Ovary (tissue), 3 donors: ENCODE results near the gene DNAJC21.

Experiments used
- CTCF ChIP-seq, 3 donors: fragments of 450-650 bp in 2 of 3; fragments of 200-600 bp in 1 of 3; IDR thresholded peaks; one replicate each; pipeline versions ENCODE4 v1.5.1 to v1.8.0; 2016 to 2022; ENCODE audit warnings: antibody characterized with exemption in 3 of 3, mild to moderate bottlenecking in 1 of 3
- EP300 ChIP-seq: sonication (generic); formaldehyde crosslinking; IDR thresholded peaks from one replicate; pipeline ENCODE4 v1.6.1; 2017; ENCODE audit warnings: antibody characterized with exemption
- POLR2A ChIP-seq: fragments of 450-650 bp; IDR thresholded peaks from one replicate; pipeline ENCODE4 v1.6.1; 2017; ENCODE audit warnings: antibody characterized with exemption, mild to moderate bottlenecking, moderate library complexity
- donor health status: DM: no; HTN: no; CAD: no.

- no peak for TF ChIP-seq CTCF (IDR thresholded peaks at IDR 0.05)
- no peak for TF ChIP-seq POLR2A
- no peak for TF ChIP-seq EP300
Measured at GRCh38 chr5:34919077-34919476, 10.3 kb upstream of the DNAJC21 start.
